GM12865 (cell line): ENCODE measurements around the gene ALDH1A3.

Source experiments
- DNase-seq: peaks from one replicate; pipeline ENCODE4 v3.0.0; 2010; ENCODE audit warnings: low read depth
- H3K4me3 ChIP-seq: 2 replicates; pipeline ENCODE4 v1.5.1; 2011; ENCODE audit warnings: mild to moderate bottlenecking, low read depth, low read length, control low read depth
- CTCF ChIP-seq: IDR thresholded peaks from 2 replicates; pipeline ENCODE4 v1.5.1; 2011; ENCODE audit warnings: low read length, control low read depth, low read depth, inconsistent platforms; ENCODE audit not compliant: insufficient read depth; ENCODE audit errors: missing control alignments

ALDH1A3 gene

GRCh38 chr15:100877551-100877950 lies 2.1 kb upstream of the ALDH1A3 start:
- no peak for TF ChIP-seq CTCF
- no peak for DNase-seq
- H3K4me3 ChIP-seq, result no peak overlapping the region

GRCh38 chr15:100878130-100878529 lies 1.5 kb upstream of the ALDH1A3 start:
- no peak for DNase-seq
- no peak for TF ChIP-seq CTCF
- H3K4me3 ChIP-seq, result no peak overlapping the region

- H3K4me3 ChIP-seq, result peak overlapping the region; percentile 32
- TF ChIP-seq CTCF, result no peak
- no peak for DNase-seq
These were observed 983 bp upstream of the ALDH1A3 start for GRCh38 chr15:100878648-100879047.

GRCh38 chr15:100879061-100879463 lies 569 bp upstream of the ALDH1A3 start:
- no peak for DNase-seq
- TF ChIP-seq CTCF, result no peak
- peak overlapping the region; percentile 32 for H3K4me3 ChIP-seq

GRCh38 chr15:100880139-100880896 lies 687 bp downstream of the ALDH1A3 start:
- DNase-seq, result no peak
- TF ChIP-seq CTCF, result no peak
- H3K4me3 ChIP-seq, result no peak overlapping the region

GRCh38 chr15:100880897-100881242 lies 1.2 kb downstream of the ALDH1A3 start:
- no peak for TF ChIP-seq CTCF
- no peak for DNase-seq
- no peak overlapping the region for H3K4me3 ChIP-seq

- TF ChIP-seq CTCF, result no peak
- no peak overlapping the region for H3K4me3 ChIP-seq
These were observed 2.1 kb downstream of the ALDH1A3 start for GRCh38 chr15:100881573-100882336.

More at GRCh38 chr15:100881573-100882336, 2.1 kb downstream of the ALDH1A3 start:
- DNase-seq, result no peak
